ENCODE results near the gene TMEM169.

Gene TMEM169

GRCh38 chr2:216094701-216095100, 13.0 kb downstream of the TMEM169 start:
- TF ChIP-seq CTCF (IDR thresholded peaks at IDR 0.05; ENCODE audit: low read depth, low read length, missing control alignments) = no peak
- H3K27ac ChIP-seq = no peak overlapping the region
- H3K36me3 ChIP-seq (replicated peaks) = no peaks in the 10 kb centered on the region
- in situ Hi-C loops (cut with HindIII; ENCODE audit: low pct_ligation_motif_present, low sequenced_read_pairs) = no loop called here
- H3K27me3 ChIP-seq (replicated peaks) = no peaks in the 10 kb centered on the region
- no peak overlapping the region for H3K4me3 ChIP-seq (ENCODE audit: low read depth, low read length)
- DNase-seq = no peak

GRCh38 chr2:216098421-216099334, 17.0 kb downstream of the TMEM169 start:
- TF ChIP-seq CTCF (IDR thresholded peaks at IDR 0.05; ENCODE audit: low read depth, low read length, missing control alignments) = no peak
- in situ Hi-C loops (cut with HindIII; ENCODE audit: low pct_ligation_motif_present, low sequenced_read_pairs) = no loop called here
- H3K27ac ChIP-seq = no peak overlapping the region

GRCh38 chr2:216101109-216101508, 19.4 kb downstream of the TMEM169 start:
- TF ChIP-seq CTCF (IDR thresholded peaks at IDR 0.05; ENCODE audit: low read depth, low read length, missing control alignments) = no peak
- H3K4me3 ChIP-seq (ENCODE audit: low read depth, low read length) = no peak overlapping the region
- no peaks in the 10 kb centered on the region for H3K27me3 ChIP-seq (replicated peaks)
- no peak for DNase-seq
- H3K27ac ChIP-seq = no peak overlapping the region
- no peaks in the 10 kb centered on the region for H3K36me3 ChIP-seq (replicated peaks)
- in situ Hi-C loops (cut with HindIII; ENCODE audit: low pct_ligation_motif_present, low sequenced_read_pairs) = no loop called here

More at GRCh38 chr2:216098421-216099334, 17.0 kb downstream of the TMEM169 start:
- H3K4me3 ChIP-seq (ENCODE audit: low read depth, low read length) = no peak overlapping the region
- H3K36me3 ChIP-seq (replicated peaks) = no peaks in the 10 kb centered on the region
- DNase-seq = no peak
- no peaks in the 10 kb centered on the region for H3K27me3 ChIP-seq (replicated peaks)

GRCh38 chr2:216103213-216103612, 21.5 kb downstream of the TMEM169 start:
- Histone ChIP-seq H3K36me3 (replicated peaks) (no peaks in the 10 kb centered on the region), H3K27ac (no peak overlapping the region), H3K27me3 (replicated peaks) (no peaks in the 10 kb centered on the region), H3K4me3 (ENCODE audit: low read depth, low read length) (no peak overlapping the region)
- DNase-seq = no peak
- no peak for TF ChIP-seq CTCF (IDR thresholded peaks at IDR 0.05; ENCODE audit: low read depth, low read length, missing control alignments)
- in situ Hi-C loops (cut with HindIII; ENCODE audit: low pct_ligation_motif_present, low sequenced_read_pairs) = no loop called here

GRCh38 chr2:216104691-216105090, 23.0 kb downstream of the TMEM169 start:
- Histone ChIP-seq H3K36me3 (replicated peaks) (no peaks in the 10 kb centered on the region), H3K27ac (no peak overlapping the region), H3K4me3 (ENCODE audit: low read depth, low read length) (no peak overlapping the region), H3K27me3 (replicated peaks) (no peaks in the 10 kb centered on the region)
- no peak for DNase-seq
- no peak for TF ChIP-seq CTCF (IDR thresholded peaks at IDR 0.05; ENCODE audit: low read depth, low read length, missing control alignments)
- in situ Hi-C loops (cut with HindIII; ENCODE audit: low pct_ligation_motif_present, low sequenced_read_pairs) = no loop called here
